ENCODE measurements around the gene TNFSF13B. TPM values are rescaled to one million over a fixed set of nuclear protein-coding genes. Genes with fewer than 3 reads are reported as not detected.

The TNFSF13B gene, protein sequence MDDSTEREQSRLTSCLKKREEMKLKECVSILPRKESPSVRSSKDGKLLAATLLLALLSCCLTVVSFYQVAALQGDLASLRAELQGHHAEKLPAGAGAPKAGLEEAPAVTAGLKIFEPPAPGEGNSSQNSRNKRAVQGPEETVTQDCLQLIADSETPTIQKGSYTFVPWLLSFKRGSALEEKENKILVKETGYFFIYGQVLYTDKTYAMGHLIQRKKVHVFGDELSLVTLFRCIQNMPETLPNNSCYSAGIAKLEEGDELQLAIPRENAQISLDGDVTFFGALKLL
- total RNA-seq (10 to 100 TPM in 1 of 5 donors, 1 to 10 TPM in 4; 1.8 to 18.3 (median 4.2) TPM), total RNA-seq (1.9 to 42.5 (median 6.4) reads per million in 29 experiments)
- total RNA-seq (2013), result 11.5 TPM

DNA sequence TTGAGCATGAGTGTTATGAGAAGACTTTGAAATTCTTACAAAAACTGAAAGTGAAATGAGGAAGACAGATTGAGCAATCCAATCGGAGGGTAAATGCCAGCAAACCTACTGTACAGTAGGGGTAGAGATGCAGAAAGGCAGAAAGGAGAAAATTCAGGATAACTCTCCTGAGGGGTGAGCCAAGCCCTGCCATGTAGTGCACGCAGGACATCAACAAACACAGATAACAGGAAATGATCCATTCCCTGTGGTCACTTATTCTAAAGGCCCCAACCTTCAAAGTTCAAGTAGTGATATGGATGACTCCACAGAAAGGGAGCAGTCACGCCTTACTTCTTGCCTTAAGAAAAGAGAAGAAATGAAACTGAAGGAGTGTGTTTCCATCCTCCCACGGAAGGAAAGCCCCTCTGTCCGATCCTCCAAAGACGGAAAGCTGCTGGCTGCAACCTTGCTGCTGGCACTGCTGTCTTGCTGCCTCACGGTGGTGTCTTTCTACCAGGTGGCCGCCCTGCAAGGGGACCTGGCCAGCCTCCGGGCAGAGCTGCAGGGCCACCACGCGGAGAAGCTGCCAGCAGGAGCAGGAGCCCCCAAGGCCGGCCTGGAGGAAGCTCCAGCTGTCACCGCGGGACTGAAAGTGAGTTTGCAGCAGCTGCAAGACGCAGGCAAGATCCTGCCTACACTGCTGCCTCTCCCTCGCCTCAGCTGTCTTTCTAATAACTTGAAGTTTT is at the start of gene TNFSF13B:
TNFSF13B (plus strand) TSS at position 118 of the 728 bp plus-strand sequence; CDS start at position 296, 178 bp downstream.
- no peaks in the 10 kb centered on the region for H3K9me3 ChIP-seq
- H3K36me3 ChIP-seq (ENCODE audit: control insufficient read depth in 2 of 2, extremely low read depth in 1 of 2, insufficient read depth in 1 of 2, low read length in 1 of 2), result no peaks in the 10 kb centered on the region
- DNase-seq, result peak in 31 of 35 experiments; percentile 4 to 45 (median 18)
- ATAC-seq (replicated peaks in 1 of 4), result peak; percentile 68 to 80 (median 74)
- H3K4me3 ChIP-seq (ENCODE audit: control insufficient read depth in 1 of 2, extremely low read depth in 1 of 2, low read length in 1 of 2), result peak within 1 kb of the TSS; percentile 60 to 81
- peak within 1 kb of the TSS; percentile 80 to 90 (median 90) for H3K4me3 Mint-ChIP-seq
- peaks cover 20 to 23% of the 10 kb centered on the region in 2 experiments for H3K4me1 ChIP-seq (ENCODE audit: control insufficient read depth in 1 of 2, extremely low read depth in 1 of 2, insufficient read depth in 2 of 2, low read length in 2 of 2)
- H3K9me3 Mint-ChIP-seq, result no peaks in the 10 kb centered on the region
- H3K4me1 Mint-ChIP-seq, result peaks cover 46 to 66% (median 52%) of the 10 kb centered on the region in 3 donors
- no peaks in the 10 kb centered on the region for H3K36me3 Mint-ChIP-seq
- peak within 1 kb of the TSS; percentile 97 to 98 for H3K27ac Mint-ChIP-seq
- 1% methylated on average over 12 of the region's 16 CpGs for WGBS (ENCODE audit: insufficient coverage)
- CTCF ChIA-PET, result interaction anchor here in 1 of 2 donors (0.7 to 1.2 kb wide), 2 partner anchors 39 to 1520 kb away, joined by 3 to 4 read pairs; no protein-coding TSS in a partner anchor
- peak within 1 kb of the TSS; percentile 66 for H3K27ac ChIP-seq (ENCODE audit: low read length)
- POLR2A ChIA-PET, result no interaction called here
- no peaks in the 10 kb centered on the region for H3K27me3 ChIP-seq (replicated peaks in 1 of 2; ENCODE audit: control insufficient read depth in 2 of 2, extremely low read depth in 1 of 2, insufficient read depth in 2 of 2, low read length in 1 of 2)
- no peaks in the 10 kb centered on the region for H3K27me3 Mint-ChIP-seq

DNA sequence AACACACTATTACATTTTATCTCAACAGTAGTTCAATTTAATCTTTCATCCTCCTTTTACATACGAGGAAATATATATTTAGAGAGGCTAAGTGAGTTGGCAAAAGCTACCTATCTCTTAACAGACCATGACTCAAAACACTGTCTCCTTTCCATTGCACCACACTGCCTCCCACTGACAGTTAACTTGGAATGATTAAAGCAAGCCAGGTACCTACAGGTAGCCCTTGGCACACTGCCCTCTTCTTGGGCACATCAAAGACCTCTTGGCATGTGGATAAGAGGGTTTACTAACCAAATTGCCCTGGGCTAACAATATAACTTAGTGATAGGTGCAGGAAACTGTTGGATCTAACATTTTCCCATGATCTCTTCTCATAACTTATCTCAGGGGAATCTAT is 49.5 kb upstream of the TNFSF13B start:
- ATAC-seq (replicated peaks in 1 of 4) (no peak), DNase-seq (peak in 2 of 35 experiments; percentile 15 to 41)
- ChIA-PET POLR2A (no interaction called here), CTCF (interaction anchor here in 1 of 2 donors (0.5 to 1.6 kb wide), 2 partner anchors 64 to 87 kb away, joined by 4 read pairs; no protein-coding TSS in a partner anchor)
- Histone ChIP-seq H3K27ac (ENCODE audit: low read length) (peak overlapping the region; percentile 54), H3K4me3 (ENCODE audit: control insufficient read depth in 1 of 2, extremely low read depth in 1 of 2, low read length in 1 of 2) (no peak overlapping the region), H3K27me3 (replicated peaks in 1 of 2; ENCODE audit: control insufficient read depth in 2 of 2, extremely low read depth in 1 of 2, insufficient read depth in 2 of 2, low read length in 1 of 2) (no peaks in the 10 kb centered on the region), H3K4me1 (ENCODE audit: control insufficient read depth in 1 of 2, extremely low read depth in 1 of 2, insufficient read depth in 2 of 2, low read length in 2 of 2) (peaks cover 29 to 49% of the 10 kb centered on the region in 2 experiments), H3K9me3 (no peaks in the 10 kb centered on the region), H3K36me3 (ENCODE audit: control insufficient read depth in 2 of 2, extremely low read depth in 1 of 2, insufficient read depth in 1 of 2, low read length in 1 of 2) (no peaks in the 10 kb centered on the region)
- peaks cover 2% of the 10 kb centered on the region for H3K36me3 Mint-ChIP-seq
- H3K27ac Mint-ChIP-seq, result peak overlapping the region; percentile 42 to 80
- no peaks in the 10 kb centered on the region for H3K9me3 Mint-ChIP-seq
- peaks cover 74 to 78% (median 77%) of the 10 kb centered on the region in 3 donors for H3K4me1 Mint-ChIP-seq
- H3K4me3 Mint-ChIP-seq, result peak overlapping the region; percentile 93 to 99 (median 96)
- H3K27me3 Mint-ChIP-seq, result no peaks in the 10 kb centered on the region
- no CpG with 5 or more reads among the region's 1 CpG for WGBS (ENCODE audit: insufficient coverage)

DNA sequence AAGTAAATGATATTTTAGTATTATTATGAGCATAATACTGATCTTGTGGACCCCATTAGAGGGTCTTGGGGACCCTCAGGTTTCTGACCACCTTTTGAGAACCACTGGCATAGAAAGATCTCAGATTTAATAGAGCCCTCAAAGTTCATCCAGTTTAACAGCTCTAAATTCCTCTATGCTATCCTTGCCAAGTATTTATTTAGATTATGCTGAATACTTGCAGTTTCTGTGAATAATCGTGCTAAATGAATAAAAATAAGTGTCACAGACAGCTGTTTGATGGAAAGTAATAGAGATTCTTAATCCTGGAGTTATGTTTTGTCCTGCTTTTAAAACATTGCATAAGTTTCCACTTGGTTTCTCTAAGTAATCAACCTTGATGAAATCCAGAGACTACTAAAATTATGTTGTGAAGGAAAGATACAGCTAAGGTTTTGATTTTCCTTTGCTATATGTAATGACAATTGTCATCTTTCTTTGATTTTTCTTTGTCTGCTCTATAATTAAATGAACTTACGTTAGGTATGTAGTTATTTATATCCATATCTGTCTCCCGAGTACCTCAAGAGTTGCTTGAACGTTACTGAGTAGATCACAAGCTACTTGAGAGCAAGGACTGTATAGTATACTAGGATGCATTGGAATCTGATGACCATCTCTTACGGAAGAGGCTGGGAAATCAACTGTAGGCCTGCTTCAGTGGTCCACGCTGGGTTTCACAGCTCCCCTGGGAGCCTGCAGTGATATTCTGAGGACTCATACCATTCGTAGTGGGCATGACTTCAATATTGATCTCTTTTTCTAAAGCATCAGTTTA is 45.6 kb upstream of the TNFSF13B start:
- Histone ChIP-seq H3K9me3 (no peaks in the 10 kb centered on the region), H3K36me3 (ENCODE audit: control insufficient read depth in 2 of 2, extremely low read depth in 1 of 2, insufficient read depth in 1 of 2, low read length in 1 of 2) (no peaks in the 10 kb centered on the region), H3K27ac (ENCODE audit: low read length) (no peak overlapping the region), H3K4me1 (ENCODE audit: control insufficient read depth in 1 of 2, extremely low read depth in 1 of 2, insufficient read depth in 2 of 2, low read length in 2 of 2) (peaks cover 14 to 50% of the 10 kb centered on the region in 2 experiments), H3K4me3 (ENCODE audit: control insufficient read depth in 1 of 2, extremely low read depth in 1 of 2, low read length in 1 of 2) (no peak overlapping the region), H3K27me3 (replicated peaks in 1 of 2; ENCODE audit: control insufficient read depth in 2 of 2, extremely low read depth in 1 of 2, insufficient read depth in 2 of 2, low read length in 1 of 2) (no peaks in the 10 kb centered on the region)
- H3K27me3 Mint-ChIP-seq, result no peaks in the 10 kb centered on the region
- peaks cover 83 to 86% (median 84%) of the 10 kb centered on the region in 3 donors for H3K4me1 Mint-ChIP-seq
- H3K27ac Mint-ChIP-seq, result peak overlapping the region; percentile 54 to 64
- DNase-seq (no peak), ATAC-seq (replicated peaks in 1 of 4) (no peak)
- H3K4me3 Mint-ChIP-seq, result peak overlapping the region in 1 of 3 donors; percentile 23
- ChIA-PET POLR2A (interaction anchor here in 1 of 2 donors (0.7 kb wide), 1 partner anchor 9 kb away, joined by 3 read pairs; no protein-coding TSS in a partner anchor), CTCF (interaction anchor here (0.5 to 1.1 kb wide), 4 partner anchors 8 to 284 kb away, joined by 3 to 5 read pairs (median 3); no protein-coding TSS in a partner anchor)
- 74% methylated on average over 2 of the region's 7 CpGs for WGBS (ENCODE audit: insufficient coverage)
- H3K36me3 Mint-ChIP-seq, result peaks cover 2% of the 10 kb centered on the region
- no peaks in the 10 kb centered on the region for H3K9me3 Mint-ChIP-seq

DNA sequence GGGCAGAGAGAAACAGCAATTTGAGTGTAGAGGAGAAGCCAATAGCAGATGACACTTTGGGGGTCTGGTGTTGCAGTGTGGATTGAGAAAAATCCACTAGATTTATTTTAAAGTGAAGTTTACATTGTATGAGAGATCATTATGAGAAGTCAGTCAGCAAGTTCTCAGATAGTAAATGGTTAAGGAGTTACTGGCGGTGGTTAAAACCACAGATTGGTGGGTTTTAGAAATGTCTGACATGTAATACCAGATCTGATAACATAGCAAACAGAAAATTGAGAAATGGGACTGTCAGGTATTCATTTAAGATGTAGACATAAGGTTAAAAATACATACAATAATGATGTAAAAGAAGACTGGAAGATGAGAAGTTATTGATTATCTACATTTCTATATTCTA is 44.1 kb upstream of the TNFSF13B start:
- Mint-ChIP-seq H3K36me3 (peaks cover 17% of the 10 kb centered on the region), H3K4me3 (peak overlapping the region; percentile 32 to 59 (median 52)), H3K4me1 (peaks cover 78 to 85% (median 82%) of the 10 kb centered on the region in 3 donors), H3K9me3 (no peaks in the 10 kb centered on the region), H3K27ac (peak overlapping the region; percentile 74 to 79), H3K27me3 (no peaks in the 10 kb centered on the region)
- DNase-seq (peak in 1 of 35 experiments; percentile 47), ATAC-seq (replicated peaks in 1 of 4) (peak; percentile 62 to 71 (median 64))
- H3K4me1 ChIP-seq (ENCODE audit: control insufficient read depth in 1 of 2, extremely low read depth in 1 of 2, insufficient read depth in 2 of 2, low read length in 2 of 2), result peaks cover 9 to 37% of the 10 kb centered on the region in 2 experiments
- H3K36me3 ChIP-seq (ENCODE audit: control insufficient read depth in 2 of 2, extremely low read depth in 1 of 2, insufficient read depth in 1 of 2, low read length in 1 of 2), result peaks cover 0 to 8% of the 10 kb centered on the region in 2 donors
- ChIA-PET CTCF (interaction anchor here (0.6 to 1.0 kb wide), 4 partner anchors 10 to 27 kb away, joined by 3 to 5 read pairs (median 3); partner anchors contain the start of gene LIG4 (in 1 of the 2)), POLR2A (no interaction called here)
- no peaks in the 10 kb centered on the region for H3K9me3 ChIP-seq
- no peaks in the 10 kb centered on the region for H3K27me3 ChIP-seq (replicated peaks in 1 of 2; ENCODE audit: control insufficient read depth in 2 of 2, extremely low read depth in 1 of 2, insufficient read depth in 2 of 2, low read length in 1 of 2)
- no peak overlapping the region for H3K4me3 ChIP-seq (ENCODE audit: control insufficient read depth in 1 of 2, extremely low read depth in 1 of 2, low read length in 1 of 2)
- WGBS (ENCODE audit: insufficient coverage), result 0% methylated on average over 1 of the region's 1 CpG
- peak overlapping the region; percentile 5 for H3K27ac ChIP-seq (ENCODE audit: low read length)

DNA sequence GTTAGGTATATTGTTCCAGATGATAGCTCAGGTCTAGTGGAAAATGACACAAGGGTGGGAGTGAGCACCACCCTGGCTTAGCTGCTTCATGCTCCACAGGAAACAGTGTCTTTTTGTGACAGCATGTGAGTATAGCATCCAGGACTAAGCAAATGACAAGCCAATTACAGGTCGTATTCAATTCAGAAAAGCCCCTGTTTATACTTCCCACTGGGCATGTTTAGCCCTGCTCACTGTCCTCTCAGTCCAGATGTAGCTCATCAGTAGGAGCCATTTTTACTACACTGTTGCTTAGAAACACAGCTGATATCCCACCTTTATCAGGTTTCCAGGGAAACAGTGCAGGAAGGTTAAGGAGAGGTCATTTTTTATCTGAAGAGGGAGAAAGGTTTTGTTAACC is 43.3 kb upstream of the TNFSF13B start:
- POLR2A ChIA-PET, result no interaction called here
- CTCF ChIA-PET, result interaction anchor here in 1 of 2 donors (0.6 to 0.8 kb wide), 2 partner anchors 10 to 20 kb away, joined by 3 read pairs; partner anchors contain the start of gene LIG4

More for the DNA sequence above, 43.3 kb upstream of the TNFSF13B start:
- H3K27ac ChIP-seq (ENCODE audit: low read length), result no peak overlapping the region
- peak overlapping the region; percentile 74 to 79 for H3K27ac Mint-ChIP-seq
- peak overlapping the region in 2 of 3 donors; percentile 52 to 59 for H3K4me3 Mint-ChIP-seq
- no peaks in the 10 kb centered on the region for H3K27me3 ChIP-seq (replicated peaks in 1 of 2; ENCODE audit: control insufficient read depth in 2 of 2, extremely low read depth in 1 of 2, insufficient read depth in 2 of 2, low read length in 1 of 2)
- peak; percentile 38 to 58 (median 52) for ATAC-seq (replicated peaks in 1 of 4)
- no peaks in the 10 kb centered on the region for H3K9me3 ChIP-seq
- peaks cover 0 to 8% of the 10 kb centered on the region in 2 donors for H3K36me3 ChIP-seq (ENCODE audit: control insufficient read depth in 2 of 2, extremely low read depth in 1 of 2, insufficient read depth in 1 of 2, low read length in 1 of 2)
- no CpG with 5 or more reads among the region's 1 CpG for WGBS (ENCODE audit: insufficient coverage)
- no peaks in the 10 kb centered on the region for H3K9me3 Mint-ChIP-seq
- H3K27me3 Mint-ChIP-seq, result no peaks in the 10 kb centered on the region
- H3K4me1 Mint-ChIP-seq, result peaks cover 74 to 83% (median 75%) of the 10 kb centered on the region in 3 donors
- H3K4me1 ChIP-seq (ENCODE audit: control insufficient read depth in 1 of 2, extremely low read depth in 1 of 2, insufficient read depth in 2 of 2, low read length in 2 of 2), result peaks cover 9 to 33% of the 10 kb centered on the region in 2 experiments
- H3K4me3 ChIP-seq (ENCODE audit: control insufficient read depth in 1 of 2, extremely low read depth in 1 of 2, low read length in 1 of 2), result no peak overlapping the region
- H3K36me3 Mint-ChIP-seq, result peaks cover 15% of the 10 kb centered on the region
- no peak for DNase-seq
